Right renal cortex interstitium (tissue), 3 donors: ENCODE data around the gene GOLT1A. TPM values are rescaled to one million over a fixed set of nuclear protein-coding genes. Genes with fewer than 3 reads are reported as not detected.

Source experiments
- DNase-seq, 3 donors: peaks; one replicate each; pipeline ENCODE4 v3.0.0-alpha.2; 2013; ENCODE audit warnings: low read depth in 3 of 3, low spot score in 2 of 3
- polyA plus RNA-seq, 3 donors: library from polyadenylated mRNA; unstranded; fragments of 120-200 nt; gene quantifications; one replicate each; pipeline ENCODE4 v1.2.1, GENCODE V29; 2013; ENCODE audit not compliant: insufficient read length in 3 of 3

GOLT1A gene
- polyA plus RNA-seq, 3 donors, result 2.8 to 4.1 (median 3.7) TPM

DNA sequence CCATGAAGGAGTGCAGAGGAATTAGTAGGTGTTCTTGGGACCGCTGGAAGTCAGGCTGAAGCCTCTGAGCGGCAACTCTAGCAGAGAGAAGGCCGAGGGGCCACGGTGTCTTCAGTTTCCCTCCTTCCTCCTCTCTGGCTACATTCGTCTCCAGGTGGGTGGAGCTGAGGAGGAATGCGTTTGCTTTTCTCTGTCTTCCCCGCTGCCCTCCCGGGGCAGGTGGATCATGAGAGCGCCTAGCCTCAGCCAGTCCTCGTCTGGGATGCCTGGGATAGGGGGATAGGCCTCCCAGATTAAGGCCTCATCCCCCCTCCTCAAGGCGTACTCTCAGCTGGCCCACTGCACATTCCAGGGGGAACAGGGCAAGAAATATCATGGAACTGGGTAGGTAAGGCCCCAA is 7.5 kb upstream of the GOLT1A start:
- no peak for DNase-seq

DNA sequence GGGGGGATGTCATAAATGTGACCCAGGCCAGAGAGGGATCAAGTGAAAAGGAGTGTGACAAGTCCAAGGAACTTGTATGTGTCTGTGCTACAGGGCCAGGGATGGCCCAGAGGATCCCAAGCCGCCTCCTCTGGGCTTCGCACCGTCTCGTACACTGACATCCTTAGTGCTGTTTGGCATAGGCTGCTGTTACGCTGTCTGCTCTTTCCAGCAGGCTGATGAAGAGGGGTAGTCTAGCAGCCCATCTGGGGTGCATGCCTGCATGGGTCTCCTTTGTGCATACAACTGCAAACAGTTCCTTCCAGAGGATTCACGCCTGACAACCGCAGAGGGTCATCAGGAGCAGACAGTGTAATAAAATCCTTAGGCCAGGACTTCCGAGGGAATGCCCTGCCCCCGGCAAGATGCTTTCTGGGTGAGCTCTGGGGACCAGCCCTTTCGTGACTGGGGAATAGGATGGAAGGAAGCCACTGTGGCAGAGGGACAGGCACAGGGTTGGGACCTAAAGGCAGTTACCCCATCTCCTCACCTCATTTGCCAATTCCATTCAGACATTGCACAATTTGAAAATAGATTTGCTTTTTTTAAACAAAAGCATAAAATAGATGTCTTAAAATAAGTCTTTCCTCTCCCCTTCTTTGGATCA is 6.3 kb upstream of the GOLT1A start:
- no peak for DNase-seq

DNA sequence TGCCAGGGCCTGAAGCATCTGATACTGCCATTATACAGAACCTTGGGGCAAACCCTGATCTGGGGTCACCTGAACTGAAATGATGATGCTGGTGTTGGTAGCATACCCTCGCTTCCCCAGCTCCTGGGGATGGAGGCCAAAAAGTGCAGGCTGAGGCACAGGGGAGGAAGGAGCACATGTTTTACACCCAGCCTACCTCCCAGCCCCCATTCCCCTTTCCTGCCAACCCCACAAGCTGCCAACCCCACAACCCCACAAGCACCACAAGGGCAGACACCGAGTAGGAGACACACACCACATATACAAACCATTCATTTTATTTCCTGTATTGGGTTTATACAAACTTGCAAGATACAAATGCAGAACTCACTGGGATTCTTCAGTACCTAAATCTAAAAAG is 4.8 kb upstream of the GOLT1A start:
- DNase-seq, result no peak

DNA sequence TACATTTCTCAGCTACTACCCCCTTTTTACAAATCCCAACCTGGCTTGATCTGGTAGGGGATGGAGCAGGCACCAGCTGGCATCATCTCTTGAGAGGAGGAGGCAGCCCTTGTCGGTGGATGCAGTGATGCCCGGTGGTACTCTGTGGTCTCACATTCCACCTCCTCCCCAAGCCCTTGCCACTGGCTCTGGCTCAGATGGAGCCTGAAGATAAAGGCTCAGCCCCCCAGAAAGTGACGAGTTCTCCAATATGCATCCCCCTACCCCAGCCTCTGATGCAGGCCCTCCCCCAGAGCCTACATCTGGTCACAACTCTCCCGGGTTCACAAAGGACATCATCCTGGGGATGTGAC is 3.8 kb upstream of the GOLT1A start:
- no peak for DNase-seq

DNA sequence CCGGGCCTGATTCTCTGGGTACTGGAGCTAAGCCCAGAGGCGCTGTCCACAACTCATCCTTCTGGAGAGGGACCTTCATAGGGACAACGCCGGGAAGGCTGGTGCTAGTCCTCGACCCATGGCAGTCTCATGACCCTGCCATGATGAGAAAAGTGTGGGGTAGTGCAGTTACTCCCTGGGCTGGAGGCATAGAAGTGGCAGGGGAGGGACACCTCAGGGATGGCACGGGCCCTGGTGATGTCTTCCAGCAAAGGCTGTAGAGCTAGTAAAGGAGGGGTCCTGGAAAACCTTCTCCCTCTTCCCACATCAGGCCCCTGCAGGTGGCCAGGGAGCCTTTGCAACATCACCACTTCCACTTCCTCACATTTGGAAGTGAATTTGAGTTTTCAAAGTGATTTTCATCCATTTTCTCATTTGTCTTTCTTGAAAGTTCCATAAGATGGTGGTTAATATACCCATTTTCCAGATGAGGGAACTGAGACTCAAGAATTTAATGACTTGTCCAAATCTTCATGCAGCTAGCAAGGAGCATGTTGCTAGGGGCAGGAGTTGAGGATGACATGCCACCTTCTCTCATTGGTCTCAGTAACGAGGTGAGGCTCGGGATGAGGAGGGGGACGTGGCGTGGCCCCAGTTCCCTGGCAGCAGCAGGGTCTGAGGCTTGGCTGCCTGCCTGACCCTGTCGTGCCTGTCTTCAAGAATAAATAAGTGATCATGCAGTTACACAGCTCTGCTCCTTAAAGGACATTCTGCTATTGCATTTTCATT is 3.3 kb upstream of the GOLT1A start:
- DNase-seq, result no peak

DNA sequence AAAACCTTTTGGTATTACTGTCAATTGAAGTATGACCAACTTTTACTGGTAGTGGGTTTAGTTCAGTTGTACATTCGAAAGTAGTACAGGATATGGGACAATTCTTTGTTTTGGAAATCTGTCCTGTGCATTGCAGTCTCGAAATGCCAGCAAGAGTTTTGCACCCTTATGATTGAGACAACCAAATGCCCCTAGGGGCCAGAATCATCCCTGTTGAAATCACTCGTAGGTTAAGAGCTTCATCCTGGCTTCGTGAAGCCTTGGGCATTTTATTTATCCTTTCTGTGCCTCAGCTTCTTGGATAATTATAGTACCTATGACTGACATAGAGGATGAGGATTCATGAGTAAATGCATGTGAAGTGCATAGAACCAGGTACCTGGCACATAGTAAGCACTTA is 2.4 kb upstream of the GOLT1A start:
- DNase-seq, result no peak

DNA sequence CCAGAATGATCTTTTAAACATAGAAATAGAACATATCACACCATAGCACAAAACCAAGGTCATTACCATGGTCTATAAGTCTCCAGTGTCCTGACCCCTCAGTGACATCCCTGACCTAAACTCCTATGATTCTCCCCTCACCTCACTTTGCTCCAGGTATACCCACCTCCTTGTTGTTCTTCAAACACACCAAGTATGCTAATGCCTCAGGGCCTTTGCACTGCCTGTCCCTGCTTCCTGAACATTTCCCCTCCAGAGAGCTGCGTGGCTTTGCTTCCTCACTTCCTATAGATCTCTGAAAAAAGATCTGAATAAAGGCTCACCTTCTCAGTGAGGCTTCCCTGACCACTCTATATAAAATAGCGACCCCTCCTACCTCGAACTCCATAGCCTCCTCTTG is 1.1 kb downstream of the GOLT1A start:
- no peak for DNase-seq

DNA sequence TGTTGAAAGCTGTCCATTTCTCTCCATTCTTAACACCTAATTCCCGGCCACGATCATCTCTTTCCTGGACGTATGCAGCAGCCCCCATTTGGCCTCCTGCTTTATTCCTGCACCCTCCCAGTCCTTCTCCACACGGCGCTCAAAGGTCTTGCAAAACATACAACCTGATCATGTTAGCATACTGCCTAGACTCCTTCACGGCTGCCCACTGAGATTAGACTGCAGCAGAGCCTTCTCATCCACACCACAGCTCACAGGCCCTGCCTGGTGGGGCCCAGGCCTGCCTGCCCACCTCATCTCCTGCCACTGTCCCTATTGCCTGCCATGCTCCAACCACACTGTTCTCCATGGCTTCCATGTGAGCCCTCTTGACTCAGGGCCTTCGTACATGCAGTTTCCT is 2.7 kb downstream of the GOLT1A start:
- no peak for DNase-seq

DNA sequence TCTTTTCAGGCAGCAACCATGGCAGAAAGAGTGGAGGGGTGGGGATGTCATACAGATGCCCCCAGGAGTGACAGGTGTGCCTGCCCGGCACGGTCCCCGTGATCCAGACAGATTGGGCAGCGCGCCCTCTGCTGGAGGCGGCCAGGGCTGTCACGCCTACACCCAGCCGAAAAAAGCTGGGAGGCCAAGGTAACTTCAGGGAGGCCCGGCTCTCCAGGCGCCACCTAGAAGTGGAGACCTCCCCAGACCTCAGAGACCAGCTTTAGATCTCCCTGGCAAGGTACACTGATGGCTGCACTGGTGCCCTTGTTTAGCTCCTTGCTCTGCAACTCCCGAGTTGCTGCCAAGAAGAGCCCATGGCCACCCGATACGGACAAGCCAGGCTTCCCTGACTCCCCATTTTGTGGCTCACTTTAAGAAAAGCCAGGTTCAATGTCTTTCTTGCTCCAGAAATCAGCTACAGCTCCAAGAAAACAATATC is 6.6 kb downstream of the GOLT1A start:
- no peak for DNase-seq

DNA sequence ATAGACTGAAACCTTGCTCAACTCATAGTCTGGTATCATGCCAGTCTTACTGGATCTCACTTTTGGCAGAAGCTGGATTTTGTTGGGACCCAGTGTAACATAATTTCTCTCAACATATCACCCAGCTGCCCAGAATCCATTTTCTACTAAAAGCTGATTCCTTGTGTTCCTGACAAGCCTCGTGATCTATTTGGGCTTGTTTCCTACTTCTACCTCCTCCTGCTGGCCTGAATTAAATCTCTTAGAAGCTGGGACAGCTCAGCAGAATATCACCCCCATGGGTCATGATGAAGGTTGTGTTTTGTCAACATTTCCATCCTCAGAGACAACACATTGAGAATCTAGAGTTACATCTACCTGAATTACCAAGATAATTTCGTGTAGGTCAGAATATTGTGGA is 7.7 kb downstream of the GOLT1A start:
- DNase-seq, result no peak

DNA sequence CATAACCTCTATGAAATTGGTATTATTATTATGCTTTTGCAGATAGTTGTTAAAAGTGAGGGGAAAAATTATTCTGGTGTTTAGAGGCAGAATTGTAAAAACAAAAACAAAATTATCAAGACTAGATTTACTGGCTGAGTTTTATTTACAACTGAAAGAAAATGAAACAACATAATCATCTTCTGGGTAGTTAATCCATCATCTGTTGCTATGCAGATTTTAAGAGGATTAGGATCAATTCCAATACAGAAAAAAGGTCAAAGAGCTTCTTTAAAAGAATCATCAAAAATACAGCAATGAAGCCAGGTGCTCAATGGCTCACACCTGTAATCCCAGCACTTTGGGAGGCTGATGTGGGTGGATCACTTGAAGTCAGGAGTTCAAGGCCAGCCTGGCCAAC is 8.3 kb downstream of the GOLT1A start:
- no peak for DNase-seq

DNA sequence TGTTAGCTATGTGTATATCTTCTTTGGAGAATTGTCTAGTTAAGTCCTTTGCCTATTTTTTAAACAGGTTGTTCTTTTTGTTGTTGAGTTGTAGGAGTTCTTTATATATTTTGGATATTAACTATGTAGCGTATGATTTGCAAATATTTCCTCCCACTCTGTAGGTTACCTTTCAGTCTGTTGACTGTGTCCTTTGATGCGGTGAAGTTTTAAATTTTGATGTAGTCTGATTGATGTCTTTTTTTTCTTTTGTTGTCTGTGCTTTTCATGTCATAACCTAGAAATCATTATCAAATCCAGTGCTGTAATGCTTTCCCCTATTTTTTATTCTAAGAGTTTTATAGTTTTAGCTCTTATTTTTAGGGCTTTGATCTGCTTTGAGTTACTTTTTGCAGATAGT is 8.8 kb downstream of the GOLT1A start:
- no peak for DNase-seq

DNA sequence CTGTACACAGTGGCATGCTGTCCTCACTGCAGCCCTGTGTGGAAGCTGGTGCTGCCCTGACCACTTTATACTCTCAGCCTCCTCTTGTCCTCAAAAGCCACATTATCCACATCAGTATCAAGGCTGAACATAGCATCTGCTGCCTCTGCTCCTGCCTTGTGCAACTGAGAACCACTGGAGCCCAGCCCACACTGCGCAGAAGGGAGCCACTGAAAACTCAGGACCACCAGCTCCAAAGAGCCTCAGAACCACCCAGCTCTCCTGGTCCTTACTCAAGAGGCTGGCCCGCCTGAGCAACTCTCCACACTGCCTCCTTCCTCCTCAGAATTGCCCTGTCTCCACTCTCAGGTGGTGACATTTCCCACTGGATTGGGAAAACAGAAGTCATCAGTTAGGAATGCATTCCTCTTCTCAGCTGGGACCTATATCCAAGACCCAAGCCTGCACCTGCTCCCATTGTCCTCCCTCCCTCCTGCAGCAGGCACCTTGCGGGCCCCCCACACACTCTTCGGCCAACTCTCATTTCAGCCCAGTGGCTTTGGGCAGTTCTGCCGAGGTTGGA is 10.5 kb downstream of the GOLT1A start:
- DNase-seq, result no peak

DNA sequence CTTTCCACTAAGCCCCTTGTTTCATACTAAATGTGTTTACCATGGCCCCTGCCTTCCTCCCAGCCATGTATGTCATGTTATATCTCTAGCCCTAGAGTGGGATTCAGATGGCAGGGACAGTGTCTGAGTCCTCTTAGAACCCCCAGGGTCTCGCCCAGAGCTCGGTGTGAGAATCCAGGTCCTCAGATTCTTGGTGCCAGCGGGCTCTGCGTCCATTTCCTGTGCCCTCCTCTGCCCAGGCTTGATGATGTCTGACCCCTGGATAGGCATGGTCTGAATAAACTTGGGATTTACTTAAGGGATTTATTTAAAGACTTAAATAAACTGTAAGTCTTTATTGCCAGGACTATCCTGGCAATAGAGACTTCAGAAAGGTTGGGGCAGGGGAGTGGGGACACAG is 11.3 kb downstream of the GOLT1A start:
- DNase-seq, result no peak

DNA sequence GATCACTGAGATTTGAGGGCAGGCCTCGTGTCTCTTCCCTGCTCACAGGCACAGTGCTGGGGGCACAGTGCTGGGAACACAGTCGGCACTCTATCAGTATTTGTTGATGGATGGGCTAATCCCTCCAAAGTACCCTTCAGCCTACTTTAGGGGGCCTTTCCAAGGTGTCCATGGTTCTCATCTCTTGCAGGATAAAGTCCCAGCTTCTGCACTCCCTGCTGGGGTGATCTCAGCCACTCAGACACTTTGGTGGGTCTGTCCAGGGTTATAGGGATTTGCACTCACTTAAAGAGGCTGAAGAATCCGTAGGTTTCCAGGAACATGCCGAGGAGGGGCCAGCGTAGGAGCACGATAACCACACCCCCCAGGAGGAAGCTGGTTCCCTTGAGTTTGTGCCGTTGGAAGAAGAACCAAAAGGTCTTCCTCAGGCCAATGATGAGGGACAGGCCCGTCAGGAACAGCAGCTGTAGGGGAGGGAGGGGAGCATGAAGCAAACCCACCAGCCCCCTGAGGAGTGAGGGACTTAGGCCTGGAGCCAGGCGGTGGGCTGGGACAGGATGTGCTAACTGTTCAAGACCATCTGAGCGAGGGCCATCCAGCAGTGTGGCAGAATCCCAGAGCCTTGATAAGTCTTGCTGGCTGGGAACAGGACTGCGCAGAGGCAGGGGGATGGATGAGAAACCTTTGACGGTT is 12.3 kb downstream of the GOLT1A start:
- no peak for DNase-seq

DNA sequence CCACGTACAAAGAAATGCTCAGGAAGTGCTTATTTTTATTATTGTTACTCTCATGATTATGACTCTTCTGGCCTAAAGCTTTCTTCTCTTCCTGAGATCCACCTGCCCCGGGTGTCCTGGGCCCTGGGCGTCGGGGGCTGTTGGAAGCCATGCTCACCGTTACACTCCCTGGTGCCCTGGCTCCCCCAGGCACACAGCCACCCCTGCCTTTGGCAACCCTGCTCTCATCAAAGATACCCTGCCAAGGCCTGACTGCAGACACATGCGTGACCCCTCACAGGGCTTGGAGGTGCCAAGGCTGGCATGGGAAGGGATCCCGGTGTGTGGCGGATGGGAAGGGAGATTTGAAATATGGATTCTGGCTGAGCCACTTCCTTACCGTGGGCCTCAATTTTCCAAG is 14.2 kb downstream of the GOLT1A start:
- no peak for DNase-seq

DNA sequence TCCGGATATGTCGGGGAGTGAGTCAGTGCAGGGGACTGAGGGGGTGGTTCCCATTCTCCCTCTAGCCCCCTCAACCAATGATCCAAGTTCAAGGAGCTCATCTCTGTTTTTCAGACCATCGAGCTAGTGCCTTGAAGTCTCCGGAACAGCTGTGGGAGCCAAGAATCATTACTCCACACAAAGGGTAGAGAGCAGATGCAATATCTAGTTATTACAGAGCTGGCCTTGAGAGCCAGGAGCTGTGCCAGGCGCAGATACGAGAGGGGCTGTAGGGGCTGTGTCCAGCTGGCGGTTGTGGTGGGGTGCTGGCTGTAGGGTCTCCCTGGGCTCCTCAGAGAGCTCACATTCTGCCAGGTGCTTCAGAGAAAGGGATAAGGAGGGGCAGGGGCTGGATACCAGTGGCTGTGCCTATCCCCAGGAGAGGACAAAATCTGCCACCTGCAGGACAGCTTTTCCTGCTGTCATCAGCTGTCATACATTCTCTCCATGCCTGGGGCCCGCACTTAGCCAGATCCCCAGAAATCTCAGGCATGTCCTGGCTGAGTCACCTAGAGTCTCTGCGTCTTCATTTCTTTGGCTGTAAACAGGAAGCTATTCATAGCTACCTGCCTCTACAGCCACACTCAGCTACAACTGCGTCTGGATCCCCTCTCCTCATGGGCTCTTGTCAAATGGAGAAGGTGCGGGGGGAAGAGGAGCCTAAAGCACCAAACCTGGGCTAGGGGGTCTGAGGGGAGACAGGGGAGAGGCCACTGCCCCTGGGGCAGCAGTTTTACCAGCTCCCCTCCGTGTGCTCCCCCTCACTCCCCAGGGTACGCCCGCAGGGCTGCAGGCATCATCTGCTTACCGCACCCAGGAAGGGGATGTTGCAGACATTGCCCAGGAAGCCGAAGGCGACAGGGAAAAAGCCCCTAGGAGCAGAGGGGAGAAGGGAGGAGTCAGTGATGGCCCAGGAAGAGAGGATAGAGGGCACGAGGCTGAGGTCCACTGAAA is 15.1 kb downstream of the GOLT1A start:
- no peak for DNase-seq

DNA sequence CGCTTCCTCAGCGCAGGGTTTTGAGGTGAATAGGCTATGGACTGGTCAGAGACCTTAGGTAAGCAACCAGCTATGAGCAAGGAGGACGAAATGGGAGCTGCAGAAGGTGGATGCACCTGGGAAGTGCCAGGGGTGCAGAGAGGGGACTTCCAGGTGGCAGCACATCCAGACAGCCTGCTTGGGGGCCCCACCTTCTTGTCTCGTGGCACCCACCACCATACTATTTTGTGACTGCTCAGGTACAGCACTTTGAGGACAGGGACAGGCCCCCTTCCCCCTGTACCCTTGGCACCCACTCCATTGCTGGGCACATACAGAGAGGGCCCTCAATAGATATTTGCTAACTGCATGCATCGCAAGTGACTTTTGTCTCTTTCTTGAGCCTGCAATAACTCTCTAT is 16.7 kb downstream of the GOLT1A start:
- DNase-seq, result no peak

DNA sequence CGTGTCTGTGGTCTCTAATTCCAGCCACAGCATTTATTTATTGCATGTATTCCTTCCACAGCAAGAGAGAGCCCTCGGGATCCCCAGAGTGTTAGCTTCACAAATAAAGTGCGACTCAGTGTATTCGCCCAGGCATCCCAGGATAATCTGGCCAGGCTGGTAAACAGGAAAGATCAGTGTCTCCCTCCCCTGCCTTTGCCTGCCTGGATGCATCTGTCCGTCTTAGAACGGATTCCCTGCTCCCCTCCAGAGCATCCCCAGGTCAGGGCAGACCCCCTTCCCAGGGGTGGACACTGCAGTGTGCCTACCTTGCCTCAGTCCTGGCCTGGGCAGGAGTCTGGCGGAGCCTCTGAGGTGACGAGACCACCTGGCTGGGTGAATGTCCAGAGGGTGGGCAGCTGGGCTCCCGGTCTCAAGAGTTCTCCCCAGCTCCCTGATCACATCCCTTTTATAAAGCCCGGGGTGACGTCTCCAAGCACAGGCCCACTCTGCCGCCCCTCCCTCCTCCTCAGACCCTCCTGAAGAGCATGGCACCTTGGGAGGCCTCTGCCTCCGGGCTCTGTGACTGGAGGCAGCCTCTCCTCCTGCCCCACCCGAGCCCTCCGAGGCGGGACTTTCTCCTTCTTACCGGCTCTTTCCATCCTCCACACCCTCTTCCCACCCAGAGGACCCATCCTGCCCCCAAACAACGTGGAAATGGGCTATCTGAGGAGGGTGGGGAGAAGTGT is 17.6 kb downstream of the GOLT1A start, which contains the start of gene KISS1:
Gene KISS1, minus strand, starts transcription at position 424 of the 728 bp plus-strand sequence. CDS start 3,615 bp downstream, outside the sequence.
- DNase-seq, result no peak

DNA sequence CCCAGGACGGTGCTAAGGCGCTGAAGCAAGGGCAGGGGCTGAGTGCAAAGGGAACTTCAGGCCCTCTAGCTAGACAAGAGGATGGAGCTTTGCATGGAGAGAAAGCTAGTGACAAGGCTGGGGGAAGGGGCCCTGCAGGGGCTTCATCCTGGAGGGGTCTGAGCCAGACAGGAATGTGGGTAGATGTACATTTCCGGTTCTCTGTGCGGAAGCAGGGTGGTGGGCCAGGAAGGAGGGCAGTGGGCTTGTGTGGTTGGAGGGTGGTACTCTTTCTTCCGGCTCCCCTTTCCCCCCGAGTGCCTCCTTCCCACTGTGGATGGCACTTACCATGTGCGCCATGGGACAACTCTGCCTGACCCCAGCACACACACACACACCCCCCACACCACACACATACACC is 19.0 kb downstream of the GOLT1A start:
- DNase-seq, result no peak
